NCI-H2196 treated with DMSO at 0.1 percent for 48 hours (cell line): ENCODE measurements around the gene PON3.

Experiments
- DNase-seq: peaks from one replicate; lab custom pipeline; 2025; ENCODE audit not compliant: unreplicated experiment; lab: John Stamatoyannopoulos, UW

PON3 gene

DNA sequence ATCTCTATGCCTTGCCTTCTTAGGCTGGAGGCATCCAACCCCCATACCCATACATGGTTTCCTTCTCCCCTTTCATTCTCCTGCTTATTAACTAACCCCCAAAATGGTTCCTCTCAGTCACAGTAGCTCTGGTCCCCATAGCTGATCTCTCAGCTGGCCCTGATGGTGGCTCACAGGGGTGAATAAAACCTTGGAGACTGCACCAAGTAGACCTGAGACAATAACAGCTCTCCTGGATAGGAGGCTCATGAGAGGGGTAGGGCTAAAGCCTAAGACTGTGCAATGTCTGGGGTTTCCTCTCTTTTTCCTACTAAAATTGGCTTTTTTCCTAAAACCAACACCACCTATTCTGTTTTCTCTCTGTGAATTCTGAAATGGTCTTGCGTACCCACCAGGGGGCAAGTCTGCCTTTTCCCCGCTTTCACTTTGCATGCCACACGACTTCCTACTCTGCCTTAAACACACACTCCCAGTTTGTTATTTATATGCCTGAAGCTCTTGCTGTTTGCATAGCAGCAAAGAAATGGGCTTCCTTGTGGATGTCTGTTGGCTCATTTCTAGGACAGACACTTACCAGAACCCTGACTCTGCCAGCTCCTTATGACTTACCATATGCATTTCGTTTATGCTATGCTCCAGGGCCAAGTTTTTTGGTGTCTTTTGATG, 53.4 kb downstream of the PON3 start:
- DNase-seq, result no peak

DNA sequence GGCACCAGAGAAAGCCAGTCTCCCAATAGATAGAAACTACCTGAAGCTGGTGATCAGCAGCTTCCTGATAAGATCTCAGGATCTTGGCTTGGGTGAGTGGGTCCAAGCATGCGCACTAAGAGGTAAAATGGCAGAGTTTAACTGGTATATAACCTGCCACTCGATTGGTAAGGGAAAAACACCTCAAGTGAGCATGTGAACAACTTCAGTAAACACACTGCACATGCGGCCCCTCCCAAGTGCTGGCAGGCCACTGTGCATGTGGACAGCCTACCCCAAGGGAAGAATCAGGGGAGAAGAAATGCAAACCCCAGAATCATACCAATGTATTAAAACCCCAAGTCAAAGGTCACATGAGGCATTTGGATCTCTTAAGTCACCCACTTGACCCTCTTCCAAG, 54.1 kb downstream of the PON3 start:
- DNase-seq, result no peak

DNA sequence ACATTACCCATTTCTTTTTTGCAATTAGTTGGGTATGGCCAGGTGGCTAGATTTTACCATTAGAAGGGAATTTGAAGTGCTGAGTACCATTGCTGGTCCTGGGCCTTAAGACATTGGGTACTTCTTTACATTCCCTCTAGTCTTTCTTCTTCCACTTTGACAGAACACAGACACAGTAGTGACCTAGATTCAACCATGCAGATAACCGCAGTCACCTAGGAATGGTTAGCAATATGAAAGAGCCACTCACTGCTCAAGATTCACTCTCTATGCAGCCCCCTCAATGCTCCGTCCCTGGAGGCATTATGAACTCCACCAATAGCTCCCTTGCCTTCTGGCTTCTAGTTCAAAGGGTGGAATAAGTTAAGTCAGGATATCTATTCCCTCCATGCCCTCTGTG, 55.7 kb downstream of the PON3 start:
- DNase-seq, result no peak

DNA sequence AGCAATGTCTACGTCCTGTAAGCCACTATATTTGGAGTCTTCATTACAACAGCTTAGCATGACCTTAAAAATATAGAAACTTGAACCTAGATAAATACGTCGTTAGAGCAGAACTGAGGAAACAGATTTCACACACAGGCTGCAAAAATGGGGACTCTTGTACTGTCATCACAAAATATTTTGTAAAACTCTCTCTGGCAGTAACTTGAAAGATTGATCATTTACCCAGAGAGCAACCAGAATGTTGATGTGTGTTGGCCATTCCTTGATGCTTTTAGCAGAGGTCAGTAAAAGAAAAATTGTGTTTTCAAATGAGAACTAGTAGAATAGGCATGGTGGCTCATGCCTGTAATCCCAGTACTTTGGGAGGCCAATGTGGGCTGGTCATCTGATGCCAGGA, 57.3 kb downstream of the PON3 start:
- DNase-seq, result no peak

DNA sequence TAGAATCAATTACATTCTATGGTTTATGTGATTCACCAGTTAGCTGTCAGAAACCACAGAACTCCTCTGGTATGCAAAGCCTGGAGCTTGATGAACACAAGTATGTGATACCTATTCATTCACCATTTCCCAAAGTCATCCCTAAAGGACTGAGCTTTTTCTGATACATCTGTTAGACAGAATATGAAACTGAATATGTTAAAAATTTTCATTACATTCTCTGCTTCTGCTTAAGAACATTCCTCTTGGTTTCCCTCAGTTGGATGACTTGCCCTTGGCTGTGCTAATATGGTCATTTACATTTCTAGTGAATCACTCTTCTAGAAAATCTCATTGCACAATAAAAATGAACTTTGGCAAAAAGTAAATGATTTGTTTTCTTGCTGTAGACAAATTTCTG, 61.1 kb downstream of the PON3 start:
- no peak for DNase-seq

DNA sequence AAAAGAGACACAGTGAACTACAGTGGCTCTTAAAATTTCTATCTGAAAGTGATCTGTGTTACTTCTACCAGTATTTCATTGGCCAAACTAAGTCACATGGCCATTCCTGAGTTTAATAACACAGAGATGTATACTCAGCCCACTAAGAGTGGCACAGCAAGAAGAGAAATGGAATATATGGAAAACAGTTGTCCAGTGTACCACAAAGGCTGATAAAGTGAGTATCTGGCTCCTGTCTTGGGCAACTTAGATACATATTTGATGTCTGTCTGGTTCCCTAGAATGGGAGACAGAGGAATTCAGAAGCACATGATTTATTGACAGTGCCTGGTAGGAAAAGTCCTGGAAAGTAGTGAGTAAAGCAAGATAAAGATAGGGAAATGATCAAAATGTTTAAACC, 61.7 kb downstream of the PON3 start:
- no peak for DNase-seq

DNA sequence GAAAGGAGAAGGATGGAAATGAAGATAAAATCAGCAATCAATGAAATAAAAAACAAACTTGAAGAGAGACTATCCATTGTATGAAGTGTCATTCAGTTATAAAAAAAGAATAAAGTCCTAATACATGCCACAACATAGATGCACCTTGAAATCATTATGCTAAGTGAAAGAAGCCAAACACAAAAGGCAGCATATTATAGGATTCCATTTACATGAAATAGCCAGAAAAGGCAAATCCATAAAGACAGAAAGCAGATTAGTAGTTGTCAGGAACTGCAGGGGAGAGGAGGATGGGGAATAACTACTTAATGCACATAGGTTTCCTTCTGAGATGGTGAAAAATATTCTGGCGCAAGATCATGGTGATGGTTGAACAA, 65.2 kb downstream of the PON3 start:
- DNase-seq, result no peak

DNA sequence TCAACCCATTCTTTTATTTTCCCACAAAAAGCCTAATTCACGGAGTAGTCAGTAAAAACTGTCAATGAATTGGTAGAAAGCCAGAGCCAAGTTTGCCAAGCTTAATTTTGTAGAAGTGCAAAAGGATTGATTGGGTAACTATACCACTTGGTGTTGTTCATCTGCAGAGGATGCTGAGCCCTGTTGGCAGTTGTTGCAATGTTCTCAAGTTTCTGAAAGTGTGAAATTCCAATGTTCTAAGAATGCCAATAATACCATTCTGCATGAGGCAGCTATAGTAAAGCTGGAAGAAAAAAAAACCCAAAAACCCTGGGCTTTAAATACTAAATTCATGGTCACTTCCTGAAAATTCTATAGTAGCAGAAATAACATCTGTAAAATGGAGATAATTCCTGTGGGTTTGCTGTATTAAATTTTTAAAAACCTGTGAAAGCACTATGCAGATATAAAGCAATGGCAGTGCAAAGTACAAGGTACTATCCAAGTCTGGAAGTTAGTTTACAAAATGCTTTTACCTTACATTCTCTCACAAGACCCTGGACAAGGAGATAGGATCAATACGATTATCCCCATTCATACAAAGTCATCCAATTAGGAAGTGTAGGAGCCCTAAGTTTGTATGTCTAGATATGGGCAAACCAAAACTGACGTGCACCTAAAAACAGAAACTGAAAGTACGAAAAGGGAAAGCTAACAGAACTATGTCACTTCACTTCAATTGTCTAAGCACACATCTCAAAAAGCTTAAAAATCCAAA, 65.8 kb downstream of the PON3 start:
- DNase-seq, result no peak

DNA sequence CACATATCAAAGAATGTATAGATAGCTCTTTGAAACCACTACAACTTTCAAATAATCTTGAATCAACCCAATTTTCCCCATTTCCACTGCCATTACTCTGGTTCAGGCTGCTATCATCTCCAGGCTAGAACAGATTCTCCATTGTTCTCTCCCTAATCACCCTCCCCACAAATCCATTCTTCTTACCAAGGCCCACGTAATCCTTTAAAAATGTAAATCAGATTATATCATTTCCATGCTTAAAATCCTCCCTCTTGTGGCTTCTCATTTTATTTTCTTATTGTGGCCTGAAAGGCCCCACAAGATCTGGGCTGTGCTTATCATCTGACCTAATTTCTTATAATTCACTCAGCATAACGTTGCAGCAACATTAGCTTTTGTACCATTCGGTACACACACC, 68.8 kb downstream of the PON3 start:
- DNase-seq, result no peak

DNA sequence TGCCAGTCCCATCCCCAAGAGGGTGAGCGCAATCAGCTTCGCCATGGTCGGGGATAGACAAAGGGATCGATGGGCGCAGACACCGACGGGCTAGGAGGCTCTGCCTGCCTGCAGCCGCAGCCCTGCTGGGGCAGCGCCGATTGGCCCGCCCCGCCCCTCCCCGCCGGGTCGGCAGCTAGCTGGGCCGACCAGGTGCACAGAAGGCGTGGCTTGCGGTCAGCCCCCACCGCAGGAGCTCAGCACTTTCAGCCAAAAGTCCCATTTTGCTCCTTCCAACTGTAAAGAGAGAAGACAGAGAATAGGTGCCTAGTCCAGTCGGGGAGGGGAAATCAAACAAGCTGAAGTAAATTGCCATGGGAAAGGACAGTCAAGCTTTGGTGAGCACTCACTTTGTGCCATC, 71.7 kb downstream of the PON3 start, which contains the start of gene PON1:
PON1 (minus strand) TSS at position 102 of the 400 bp plus-strand sequence; CDS start at position 45, 57 bp downstream.
- no peak for DNase-seq

DNA sequence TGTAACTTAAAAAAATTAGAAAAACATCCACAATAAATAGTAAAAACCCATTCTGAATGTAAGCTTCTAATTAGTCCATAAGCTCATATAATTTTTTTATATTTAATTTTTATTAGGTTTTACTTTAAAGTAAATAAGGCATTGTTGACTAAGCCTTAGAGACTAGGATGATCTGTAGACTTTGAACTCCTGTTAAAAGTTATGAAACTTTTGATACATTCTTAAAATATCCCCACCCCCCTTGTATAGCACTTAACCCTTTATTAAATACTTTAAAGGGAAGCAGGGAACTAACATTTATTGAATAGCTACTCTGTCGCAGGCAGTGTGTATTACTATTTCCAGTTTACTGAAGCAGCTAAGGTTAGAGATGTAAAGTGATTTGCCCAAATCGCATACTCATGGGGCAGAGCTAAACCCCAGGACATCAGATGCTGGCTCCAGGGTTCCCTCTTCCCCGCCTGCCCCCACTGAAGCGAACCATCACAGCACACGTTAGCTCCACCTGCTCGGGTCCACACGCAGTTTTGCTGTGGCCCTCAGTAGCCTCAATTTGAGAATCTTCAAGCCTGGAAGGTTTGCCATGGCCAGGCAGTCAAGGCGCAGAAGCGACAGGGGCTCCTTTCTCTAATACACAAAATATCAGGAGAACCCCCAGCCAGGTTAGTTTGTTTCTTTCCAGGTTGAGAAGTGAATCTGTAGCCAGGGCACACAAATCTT, 72.6 kb downstream of the PON3 start:
- no peak for DNase-seq

DNA sequence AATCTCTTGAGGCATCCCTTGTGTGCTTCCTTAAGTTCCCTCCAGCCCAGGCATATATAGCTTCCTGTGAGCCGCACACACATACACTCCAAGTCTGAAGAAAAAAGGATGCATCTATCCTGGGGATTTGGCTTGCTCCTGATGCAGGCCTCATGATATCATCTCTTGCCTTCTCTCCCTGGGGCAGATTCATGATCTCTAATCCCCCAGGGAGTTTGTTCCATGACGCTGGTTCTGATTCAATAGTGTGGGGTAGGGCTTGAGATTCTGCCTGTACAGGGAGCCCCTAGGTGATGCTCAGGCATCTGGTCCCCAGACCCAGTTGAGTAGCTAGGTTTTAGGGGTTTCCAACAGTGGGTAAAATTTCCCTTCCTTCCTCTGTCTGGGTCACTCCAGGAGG, 73.3 kb downstream of the PON3 start:
- no peak for DNase-seq

DNA sequence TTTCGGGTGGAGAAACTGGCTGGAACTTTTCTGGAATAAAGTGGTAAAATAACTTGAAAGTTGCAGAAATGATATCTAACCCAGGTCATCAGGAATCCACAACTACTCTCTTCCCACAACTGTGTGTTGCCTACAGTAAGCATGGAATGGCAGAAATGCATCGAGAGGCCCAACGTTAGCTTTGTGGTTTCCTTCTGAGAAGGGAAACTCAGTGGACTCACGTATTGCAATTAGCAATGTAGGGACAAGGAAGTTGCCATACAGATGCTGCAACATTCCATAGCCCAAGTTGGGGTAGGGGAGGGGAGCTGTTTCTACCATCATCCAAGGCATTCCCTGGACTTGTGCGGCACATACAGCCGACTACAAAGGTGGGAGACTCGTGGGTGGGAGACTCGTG, 73.8 kb downstream of the PON3 start:
- no peak for DNase-seq

DNA sequence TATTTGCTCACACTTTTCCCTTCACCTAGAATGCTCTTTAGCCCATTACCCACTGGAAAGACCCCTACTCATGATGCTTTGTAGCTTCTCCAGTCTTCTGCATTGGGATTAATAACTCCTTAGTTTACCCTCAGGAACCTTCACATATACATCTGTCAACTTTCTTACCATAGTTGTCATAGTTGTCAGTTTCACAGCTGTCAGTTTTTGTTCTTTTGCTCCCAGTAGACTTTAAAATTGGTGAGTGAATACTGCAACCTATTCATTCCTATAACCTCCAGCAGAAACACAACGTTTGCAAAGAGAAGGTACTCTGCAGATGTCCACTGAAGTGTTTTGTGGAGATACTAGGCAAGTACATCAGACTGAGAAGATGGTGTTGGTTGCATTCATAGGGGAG, 74.5 kb downstream of the PON3 start:
- DNase-seq, result no peak

DNA sequence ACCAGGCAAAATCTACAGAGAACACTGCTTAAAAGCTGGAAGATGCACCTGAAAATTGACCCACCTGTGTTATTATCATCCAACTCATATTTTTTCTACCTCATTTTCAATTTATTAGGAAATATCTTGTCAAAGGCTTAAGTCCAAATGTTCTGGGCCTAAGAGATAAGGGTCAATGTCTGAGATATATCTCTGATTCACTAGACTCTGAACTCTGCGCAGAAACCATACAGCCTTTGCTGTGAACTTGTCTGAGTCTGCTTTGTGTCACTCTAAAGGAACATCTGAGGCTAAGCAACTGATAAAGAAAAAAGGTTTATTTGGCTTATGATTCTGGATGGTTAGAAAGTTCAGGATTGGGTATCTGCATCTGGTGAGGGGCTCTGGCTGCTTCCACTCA, 75.5 kb downstream of the PON3 start:
- no peak for DNase-seq

DNA sequence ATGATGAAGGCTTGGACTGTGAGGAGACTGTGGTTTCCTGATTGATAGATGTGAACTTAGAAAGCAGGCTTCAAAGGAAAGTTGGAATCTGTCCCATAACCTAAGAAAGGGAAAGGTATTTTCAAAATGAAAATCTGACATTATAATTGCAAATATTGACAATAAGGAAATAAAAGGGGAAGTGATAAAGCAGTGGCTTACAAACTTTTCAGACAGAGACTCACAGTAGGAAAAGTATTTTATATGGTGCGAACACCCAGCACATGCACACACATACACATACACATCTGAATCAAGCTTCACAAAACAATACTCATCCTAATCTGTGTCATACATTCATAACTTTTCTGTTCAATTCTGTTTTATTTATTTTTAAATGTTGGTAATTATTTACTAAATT, 76.6 kb downstream of the PON3 start:
- DNase-seq, result no peak

DNA sequence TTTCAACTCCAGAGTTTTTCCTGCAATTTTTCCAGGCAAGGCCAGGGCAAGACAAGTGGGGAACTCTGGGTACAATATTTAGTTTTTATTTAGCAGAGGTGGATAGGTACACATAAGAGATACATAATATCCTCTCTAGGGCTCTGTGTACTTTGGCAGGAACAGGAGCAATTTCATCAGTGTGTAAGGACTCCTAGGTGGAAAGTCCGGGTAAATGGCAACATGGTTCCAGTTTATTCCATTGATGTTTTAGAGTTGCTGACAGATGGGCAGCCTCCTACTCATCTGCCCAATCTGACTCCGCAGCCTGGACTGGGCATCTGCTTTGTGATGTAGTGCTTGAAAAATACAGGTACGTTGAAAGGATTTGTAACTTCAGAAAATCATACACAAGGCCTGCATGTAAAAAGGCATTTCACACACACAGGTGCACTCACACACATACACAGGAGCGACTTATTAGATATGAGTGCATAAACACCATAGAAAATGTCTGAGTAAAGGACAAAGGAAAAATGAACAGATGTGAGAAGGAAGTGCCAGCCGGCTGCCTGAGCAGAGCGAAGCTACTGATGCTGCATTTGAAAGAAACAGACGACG, 77.6 kb downstream of the PON3 start:
- DNase-seq, result no peak

DNA sequence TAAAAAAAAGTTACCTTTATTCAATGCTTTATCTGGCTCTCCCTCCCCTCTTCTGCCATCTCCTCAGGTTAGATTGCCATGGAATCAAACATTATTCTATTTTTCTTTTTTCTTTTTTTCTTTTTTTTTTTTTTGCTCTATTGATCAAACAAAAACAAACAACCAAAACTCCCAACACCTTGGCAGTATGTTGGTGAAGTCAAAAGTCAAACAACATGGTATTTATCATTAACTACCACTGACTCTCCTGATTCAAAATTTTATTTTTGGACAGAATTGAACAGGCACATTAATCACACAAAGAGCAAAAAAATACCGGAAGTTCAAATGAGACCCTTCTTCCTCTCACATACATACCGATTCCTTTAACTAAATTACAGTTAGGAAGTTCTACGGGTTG, 78.2 kb downstream of the PON3 start:
- DNase-seq, result no peak

DNA sequence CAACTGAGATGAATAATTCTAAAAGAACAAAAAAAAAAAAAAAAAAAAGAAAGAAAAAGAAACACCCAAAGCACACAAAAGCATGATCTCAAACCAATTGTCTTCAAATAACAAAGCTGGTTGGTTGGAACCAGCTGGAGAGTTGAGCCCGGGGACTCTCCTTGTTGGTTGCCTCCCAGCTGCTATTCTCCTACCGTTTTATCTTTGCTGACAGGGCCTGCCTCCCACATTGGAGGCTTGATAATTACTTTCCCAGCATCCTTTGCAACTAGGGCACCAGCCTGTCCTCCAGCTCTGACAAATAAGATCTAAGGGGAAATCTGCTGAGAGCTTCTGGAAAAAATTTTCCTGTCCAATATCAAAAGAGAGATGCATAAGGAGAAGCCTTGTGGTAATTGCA, 78.6 kb downstream of the PON3 start:
- no peak for DNase-seq

DNA sequence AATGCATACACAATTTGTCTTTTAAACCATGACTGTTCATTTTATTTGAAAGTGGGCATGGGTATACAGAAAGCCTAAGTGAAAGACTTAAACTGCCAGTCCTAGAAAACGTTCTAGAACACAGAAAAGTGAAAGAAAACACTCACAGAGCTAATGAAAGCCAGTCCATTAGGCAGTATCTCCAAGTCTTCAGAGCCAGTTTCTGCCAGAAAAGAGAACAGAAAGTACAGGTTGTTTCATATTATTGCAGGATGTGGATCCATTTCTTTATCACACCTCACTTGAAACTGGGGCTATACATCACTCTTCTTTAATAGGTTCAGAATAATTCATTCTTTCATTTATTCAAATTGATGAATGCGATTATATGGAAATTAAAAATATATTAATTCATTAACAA, 79.6 kb downstream of the PON3 start:
- no peak for DNase-seq

DNA sequence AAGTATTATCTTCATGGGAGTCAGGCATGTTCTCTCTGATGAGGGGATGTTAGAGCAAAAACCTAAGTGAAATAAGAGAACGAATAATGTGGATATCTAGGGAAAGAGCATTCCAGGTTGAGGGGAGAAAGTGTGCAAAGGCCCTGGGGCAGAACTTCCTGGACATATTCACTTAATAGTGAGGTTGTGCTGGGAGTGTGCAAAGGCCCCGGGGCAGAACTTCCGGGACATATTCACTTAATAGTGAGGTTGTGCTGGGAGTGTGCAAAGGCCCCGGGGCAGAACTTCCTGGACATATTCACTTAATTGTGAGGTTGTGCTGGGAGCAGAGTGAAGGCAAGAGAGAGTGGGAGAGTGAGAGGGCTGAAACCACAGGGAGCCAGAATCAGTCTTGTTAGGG, 83.6 kb downstream of the PON3 start:
- no peak for DNase-seq

DNA sequence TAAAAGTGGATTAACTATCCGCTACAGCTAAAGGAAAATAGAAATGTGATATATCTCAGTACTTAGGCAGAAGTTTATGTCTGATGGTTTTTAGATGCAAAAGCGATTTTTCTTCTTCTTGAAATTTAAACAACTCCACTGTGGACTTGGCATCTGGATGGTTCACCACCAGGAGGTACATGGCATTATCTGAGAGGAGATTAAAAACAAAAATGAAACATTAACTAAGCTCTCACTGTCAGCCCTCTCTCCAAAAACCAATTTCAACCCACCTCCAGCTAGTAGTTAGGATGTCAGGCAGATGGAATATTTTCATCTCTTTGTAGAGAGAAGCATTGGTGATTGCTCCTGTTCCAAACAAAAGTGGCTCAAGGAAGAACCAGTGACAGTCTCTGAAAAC, 84.8 kb downstream of the PON3 start:
- no peak for DNase-seq
